ENCODE data around the gene UXS1. TPM values are rescaled to one million over a fixed set of nuclear protein-coding genes. Genes with fewer than 3 reads are reported as not detected.

The UXS1 gene
- total RNA-seq, 4 donors from 2014 or later = 8.0 to 46.9 (median 18.4) TPM

DNA sequence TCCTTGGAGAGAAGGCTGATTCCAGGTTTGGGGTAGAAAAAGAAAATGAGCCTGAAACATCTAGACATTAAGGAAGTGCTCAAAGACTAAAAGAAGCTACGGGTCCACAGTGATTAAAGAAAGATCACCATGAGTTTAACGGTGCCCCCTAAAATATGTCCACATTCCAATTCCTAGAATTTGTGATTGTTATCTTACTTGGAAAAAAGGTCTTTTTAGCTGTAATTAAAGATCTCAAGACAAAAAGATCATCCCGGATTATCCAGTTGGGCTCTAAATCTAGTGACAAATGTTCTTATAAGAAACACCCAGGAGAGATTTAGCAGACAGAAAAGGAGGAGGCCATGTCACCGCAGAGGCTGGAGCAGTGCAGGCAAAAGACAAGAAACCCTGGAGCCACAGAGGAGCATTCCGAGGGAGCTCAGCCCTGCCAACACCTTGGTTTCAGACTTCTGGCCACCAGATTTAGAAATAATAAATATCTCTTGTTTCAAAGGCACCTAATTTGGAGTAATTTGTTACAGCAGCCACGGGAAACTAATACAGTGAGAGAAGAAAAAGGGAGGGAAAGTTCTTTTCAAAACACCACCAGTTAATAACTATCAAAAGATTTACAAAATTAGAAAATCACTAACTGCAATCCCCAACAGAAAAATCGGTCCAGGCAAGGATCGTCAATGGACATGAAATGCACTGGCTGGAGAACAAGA is 8.5 kb downstream of the UXS1 start:
- Histone ChIP-seq H3K27ac (no peak overlapping the region), H3K9me3 (no peaks in the 10 kb centered on the region), H3K36me3 (no peaks in the 10 kb centered on the region), H3K4me3 (no peak overlapping the region), H3K4me1 (peaks cover 0 to 10% of the 10 kb centered on the region in 2 donors), H3K27me3 (no peaks in the 10 kb centered on the region)
- no peak for TF ChIP-seq POLR2A (IDR thresholded peaks at IDR 0.05)
- TF ChIP-seq, protein P1, sequence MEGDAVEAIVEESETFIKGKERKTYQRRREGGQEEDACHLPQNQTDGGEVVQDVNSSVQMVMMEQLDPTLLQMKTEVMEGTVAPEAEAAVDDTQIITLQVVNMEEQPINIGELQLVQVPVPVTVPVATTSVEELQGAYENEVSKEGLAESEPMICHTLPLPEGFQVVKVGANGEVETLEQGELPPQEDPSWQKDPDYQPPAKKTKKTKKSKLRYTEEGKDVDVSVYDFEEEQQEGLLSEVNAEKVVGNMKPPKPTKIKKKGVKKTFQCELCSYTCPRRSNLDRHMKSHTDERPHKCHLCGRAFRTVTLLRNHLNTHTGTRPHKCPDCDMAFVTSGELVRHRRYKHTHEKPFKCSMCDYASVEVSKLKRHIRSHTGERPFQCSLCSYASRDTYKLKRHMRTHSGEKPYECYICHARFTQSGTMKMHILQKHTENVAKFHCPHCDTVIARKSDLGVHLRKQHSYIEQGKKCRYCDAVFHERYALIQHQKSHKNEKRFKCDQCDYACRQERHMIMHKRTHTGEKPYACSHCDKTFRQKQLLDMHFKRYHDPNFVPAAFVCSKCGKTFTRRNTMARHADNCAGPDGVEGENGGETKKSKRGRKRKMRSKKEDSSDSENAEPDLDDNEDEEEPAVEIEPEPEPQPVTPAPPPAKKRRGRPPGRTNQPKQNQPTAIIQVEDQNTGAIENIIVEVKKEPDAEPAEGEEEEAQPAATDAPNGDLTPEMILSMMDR (IDR thresholded peaks at IDR 0.05 in 4 of 5, conservative IDR thresholded peaks at IDR 0.05 in 1 of 5) = no peak
- DNase-seq (no peak), ATAC-seq (no peak)
- intact Hi-C loops (cut with DNase I; ENCODE audit: low total_unique reads) (no loop called here), in situ Hi-C loops (cut with MboI; ENCODE audit: low sequenced_read_pairs in 4 of 4) (no loop called here)

- no peaks in the 10 kb centered on the region for H3K27me3 ChIP-seq
- ATAC-seq (no peak), DNase-seq (no peak)
- in situ Hi-C loops (cut with MboI; ENCODE audit: low sequenced_read_pairs in 4 of 4) (no loop called here), intact Hi-C loops (cut with DNase I; ENCODE audit: low total_unique reads) (no loop called here)
- peaks cover 0 to 10% of the 10 kb centered on the region in 2 donors for H3K4me1 ChIP-seq
- H3K36me3 ChIP-seq = no peaks in the 10 kb centered on the region
- H3K9me3 ChIP-seq = no peaks in the 10 kb centered on the region
- H3K4me3 ChIP-seq = no peak overlapping the region
- TF ChIP-seq POLR2A (IDR thresholded peaks at IDR 0.05) = no peak
- TF ChIP-seq, protein P1 (IDR thresholded peaks at IDR 0.05 in 4 of 5, conservative IDR thresholded peaks at IDR 0.05 in 1 of 5) = no peak
- no peak overlapping the region for H3K27ac ChIP-seq
These were observed 9.2 kb downstream of the UXS1 start for GRCh38 chr2:106184857-106185256.

- intact Hi-C loops (cut with DNase I; ENCODE audit: low total_unique reads) = no loop called here
These were observed 9.7 kb downstream of the UXS1 start for GRCh38 chr2:106184394-106184793.

GRCh38 chr2:106183101-106183696 is 10.9 kb downstream of the UXS1 start:
- Histone ChIP-seq H3K4me3 (no peak overlapping the region), H3K27me3 (no peaks in the 10 kb centered on the region), H3K36me3 (no peaks in the 10 kb centered on the region), H3K27ac (no peak overlapping the region), H3K9me3 (no peaks in the 10 kb centered on the region), H3K4me1 (peaks cover 0 to 10% of the 10 kb centered on the region in 2 donors)
- TF ChIP-seq, protein P1 (IDR thresholded peaks at IDR 0.05 in 4 of 5, conservative IDR thresholded peaks at IDR 0.05 in 1 of 5) = no peak
- no peak for TF ChIP-seq POLR2A (IDR thresholded peaks at IDR 0.05)
- in situ Hi-C loops (cut with MboI; ENCODE audit: low sequenced_read_pairs in 4 of 4) (no loop called here), intact Hi-C loops (cut with DNase I; ENCODE audit: low total_unique reads) (no loop called here)
- no peak for DNase-seq
- no peak for ATAC-seq

More at GRCh38 chr2:106184394-106184793, 9.7 kb downstream of the UXS1 start:
- no peaks in the 10 kb centered on the region for H3K36me3 ChIP-seq
- no peaks in the 10 kb centered on the region for H3K27me3 ChIP-seq
- DNase-seq (no peak), ATAC-seq (no peak)
- in situ Hi-C loops (cut with MboI; ENCODE audit: low sequenced_read_pairs in 4 of 4) = no loop called here
- H3K9me3 ChIP-seq = no peaks in the 10 kb centered on the region
- peaks cover 0 to 10% of the 10 kb centered on the region in 2 donors for H3K4me1 ChIP-seq
- H3K4me3 ChIP-seq = no peak overlapping the region
- no peak overlapping the region for H3K27ac ChIP-seq
- no peak for TF ChIP-seq POLR2A (IDR thresholded peaks at IDR 0.05)
- TF ChIP-seq, protein P1 (IDR thresholded peaks at IDR 0.05 in 4 of 5, conservative IDR thresholded peaks at IDR 0.05 in 1 of 5) = no peak

Data from gastrocnemius medialis (tissue), 4 donors.